RWPE2 (cell line): ENCODE data around the gene PCSK5.

ENCODE experiments used
- ATAC-seq: fragments of 200-7000 bp; cut with Tn5 transposase; 3 replicates; pipeline ENCODE4 v1.9.1; 2021; ENCODE audit warnings: low read depth
- DNase-seq: peaks from one replicate; pipeline ENCODE4 v3.0.0-alpha.2; 2020; ENCODE audit warnings: low spot score
- H3K27ac ChIP-seq: fragments of 450-650 bp; 2 replicates; pipeline ENCODE4 v1.5.1; 2017; ENCODE audit warnings: mild to moderate bottlenecking; ENCODE audit not compliant: poor library complexity, severe bottlenecking
- H3K27me3 ChIP-seq: fragments of 250-450 bp; sonication (Bioruptor Pico); 2 replicates; pipeline ENCODE4 v1.5.1; 2021; ENCODE audit warnings: mild to moderate bottlenecking, moderate library complexity; ENCODE audit not compliant: insufficient read depth, poor library complexity, severe bottlenecking
- H3K36me3 ChIP-seq: fragments of 250-450 bp; sonication (Bioruptor Pico); 2 replicates; pipeline ENCODE4 v1.5.1; 2020; ENCODE audit warnings: low read depth, mild to moderate bottlenecking, moderate library complexity
- H3K4me1 ChIP-seq: fragments of 250-450 bp; sonication (Bioruptor Pico); 2 replicates; pipeline ENCODE4 v1.5.1; 2021; ENCODE audit warnings: mild to moderate bottlenecking, moderate library complexity; ENCODE audit not compliant: insufficient read depth, poor library complexity, severe bottlenecking
- H3K4me3 ChIP-seq: fragments of 250-450 bp; sonication (Bioruptor Pico); 2 replicates; pipeline ENCODE4 v1.5.1; 2021; ENCODE audit warnings: mild to moderate bottlenecking, moderate library complexity; ENCODE audit not compliant: severe bottlenecking
- H3K9me3 ChIP-seq: fragments of 250-450 bp; sonication (Bioruptor Pico); 2 replicates; pipeline ENCODE4 v1.5.1; 2021; ENCODE audit warnings: mild to moderate bottlenecking, moderate library complexity; ENCODE audit not compliant: severe bottlenecking
- TF ChIP-seq, protein P1 (sequence below): fragments of 450-650 bp; IDR thresholded peaks from one replicate; pipeline ENCODE4 v1.5.1; 2017; ENCODE audit warnings: mild to moderate bottlenecking, moderate library complexity; ENCODE audit not compliant: poor library complexity, severe bottlenecking

Gene PCSK5

DNA sequence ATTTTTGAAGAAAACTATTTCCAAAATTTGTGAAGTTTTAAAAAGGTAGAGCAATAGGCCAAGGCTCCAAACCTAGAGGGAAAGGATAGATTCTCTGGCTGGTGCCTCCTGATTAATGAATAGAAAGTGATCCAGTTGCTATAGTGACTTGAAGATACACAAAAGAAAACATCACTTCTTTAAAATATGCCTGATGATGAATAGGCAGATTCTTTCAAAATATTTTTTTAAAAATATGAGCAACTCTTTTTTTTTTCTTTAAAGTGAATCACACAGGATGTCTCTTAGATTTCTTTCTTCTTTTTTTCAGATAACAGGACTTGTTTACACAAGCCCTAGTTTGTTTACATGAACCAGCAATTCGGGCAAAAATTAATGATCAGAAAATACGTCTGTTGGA lies 379.3 kb downstream of the PCSK5 start:
- no peak for DNase-seq
- peak; percentile 40; the same call in 1 of the 3 replicates for ATAC-seq
- Histone ChIP-seq H3K4me3 (no peak overlapping the region), H3K27ac (no peak overlapping the region), H3K27me3 (no peaks in the 10 kb centered on the region), H3K36me3 (no peaks in the 10 kb centered on the region), H3K9me3 (no peaks in the 10 kb centered on the region), H3K4me1 (no peaks in the 10 kb centered on the region)
- TF ChIP-seq, protein P1, sequence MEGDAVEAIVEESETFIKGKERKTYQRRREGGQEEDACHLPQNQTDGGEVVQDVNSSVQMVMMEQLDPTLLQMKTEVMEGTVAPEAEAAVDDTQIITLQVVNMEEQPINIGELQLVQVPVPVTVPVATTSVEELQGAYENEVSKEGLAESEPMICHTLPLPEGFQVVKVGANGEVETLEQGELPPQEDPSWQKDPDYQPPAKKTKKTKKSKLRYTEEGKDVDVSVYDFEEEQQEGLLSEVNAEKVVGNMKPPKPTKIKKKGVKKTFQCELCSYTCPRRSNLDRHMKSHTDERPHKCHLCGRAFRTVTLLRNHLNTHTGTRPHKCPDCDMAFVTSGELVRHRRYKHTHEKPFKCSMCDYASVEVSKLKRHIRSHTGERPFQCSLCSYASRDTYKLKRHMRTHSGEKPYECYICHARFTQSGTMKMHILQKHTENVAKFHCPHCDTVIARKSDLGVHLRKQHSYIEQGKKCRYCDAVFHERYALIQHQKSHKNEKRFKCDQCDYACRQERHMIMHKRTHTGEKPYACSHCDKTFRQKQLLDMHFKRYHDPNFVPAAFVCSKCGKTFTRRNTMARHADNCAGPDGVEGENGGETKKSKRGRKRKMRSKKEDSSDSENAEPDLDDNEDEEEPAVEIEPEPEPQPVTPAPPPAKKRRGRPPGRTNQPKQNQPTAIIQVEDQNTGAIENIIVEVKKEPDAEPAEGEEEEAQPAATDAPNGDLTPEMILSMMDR, result no peak

DNA sequence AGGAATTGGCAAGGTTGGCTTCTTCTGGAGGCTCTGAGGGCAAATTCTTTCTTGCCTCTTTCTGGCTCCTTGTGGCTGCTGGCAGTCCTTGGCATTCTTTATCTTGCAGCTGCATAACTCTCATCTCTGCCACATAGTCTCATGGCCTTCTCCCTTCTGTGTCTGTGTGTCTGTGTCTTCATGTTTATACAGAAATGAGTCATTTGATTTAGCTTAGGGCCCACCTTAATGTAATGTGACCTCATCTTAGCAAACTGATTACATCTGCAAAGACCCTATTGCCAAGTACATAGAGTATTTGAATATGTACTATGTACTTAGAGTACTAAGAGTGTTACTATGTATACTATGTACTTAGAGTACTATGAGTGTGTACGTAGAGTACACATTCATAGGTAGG lies 381.3 kb downstream of the PCSK5 start:
- no peak for DNase-seq
- TF ChIP-seq, protein P1, result no peak
- no peak overlapping the region for H3K27ac ChIP-seq

DNA sequence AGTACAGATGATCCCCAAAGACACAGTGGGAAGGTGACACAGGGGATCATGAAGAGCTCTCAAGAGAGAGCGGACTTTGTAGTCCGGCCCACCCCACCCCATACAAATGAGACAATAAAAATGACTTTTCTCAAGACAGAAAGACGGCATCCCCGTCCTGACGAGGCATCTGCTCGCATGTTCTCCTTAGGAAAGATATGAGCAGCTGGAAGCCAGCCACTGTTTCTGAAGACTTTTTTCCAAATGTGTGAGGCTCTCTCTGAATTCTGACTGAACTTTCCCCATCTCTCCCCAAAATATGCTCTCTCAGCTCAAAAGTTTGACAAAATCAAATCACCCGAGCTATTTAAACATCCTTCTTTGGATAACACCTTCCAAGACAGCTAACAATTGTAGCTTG lies 398.6 kb downstream of the PCSK5 start:
- Histone ChIP-seq H3K27ac (no peak overlapping the region), H3K36me3 (no peaks in the 10 kb centered on the region), H3K27me3 (no peaks in the 10 kb centered on the region), H3K4me3 (no peak overlapping the region), H3K4me1 (no peaks in the 10 kb centered on the region), H3K9me3 (no peaks in the 10 kb centered on the region)
- TF ChIP-seq, protein P1, result no peak
- DNase-seq (no peak), ATAC-seq (no peak)

More for the DNA sequence above, 381.3 kb downstream of the PCSK5 start:
- no peaks in the 10 kb centered on the region for H3K27me3 ChIP-seq
- no peaks in the 10 kb centered on the region for H3K4me1 ChIP-seq
- no peaks in the 10 kb centered on the region for H3K36me3 ChIP-seq
- ATAC-seq, result no peak
- H3K4me3 ChIP-seq, result no peak overlapping the region
- no peaks in the 10 kb centered on the region for H3K9me3 ChIP-seq

DNA sequence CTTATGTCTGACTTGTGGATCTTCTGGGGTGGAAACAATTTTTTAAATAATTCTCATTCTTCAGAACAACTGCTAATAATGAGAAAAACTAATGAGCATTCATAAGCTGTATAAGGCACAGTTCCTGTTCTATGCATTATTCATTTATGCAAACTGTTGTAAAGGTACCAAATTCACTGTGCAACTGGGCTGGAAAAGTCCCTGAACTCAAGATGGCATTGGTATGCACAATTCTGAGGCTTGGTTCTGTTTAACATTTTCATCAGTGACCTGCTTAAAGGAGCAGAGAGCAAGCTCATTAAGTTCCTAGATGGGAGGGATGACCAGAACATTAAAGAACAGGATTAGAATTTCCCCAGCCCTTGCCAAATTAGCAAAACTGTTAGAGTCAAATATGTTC lies 399.2 kb downstream of the PCSK5 start:
- TF ChIP-seq, protein P1, result no peak

DNA sequence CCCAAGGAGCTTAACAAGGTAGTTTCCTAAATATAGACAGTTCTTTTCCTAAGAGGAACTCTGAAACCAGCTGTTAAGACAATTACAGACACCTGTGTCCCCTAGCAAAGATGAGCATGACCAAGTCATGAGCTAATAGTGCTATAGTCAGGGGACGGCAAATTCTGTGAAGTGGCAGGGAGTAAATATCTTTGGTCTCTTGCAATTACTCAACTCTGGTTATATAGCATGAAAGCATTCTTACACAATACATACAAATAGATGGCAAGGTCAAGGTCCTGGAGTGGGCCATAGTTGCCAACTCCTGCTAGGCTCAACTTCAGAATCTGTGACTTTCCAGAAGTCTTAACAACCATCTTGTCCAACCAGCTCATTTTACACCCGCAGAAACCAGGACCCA lies 400.1 kb downstream of the PCSK5 start:
- Histone ChIP-seq H3K9me3 (no peaks in the 10 kb centered on the region), H3K36me3 (no peaks in the 10 kb centered on the region), H3K27me3 (no peaks in the 10 kb centered on the region), H3K4me1 (no peaks in the 10 kb centered on the region), H3K27ac (no peak overlapping the region), H3K4me3 (no peak overlapping the region)
- ATAC-seq (no peak), DNase-seq (no peak)
- TF ChIP-seq, protein P1, result no peak

More for the DNA sequence above, 399.2 kb downstream of the PCSK5 start:
- Histone ChIP-seq H3K9me3 (no peaks in the 10 kb centered on the region), H3K36me3 (no peaks in the 10 kb centered on the region), H3K27ac (no peak overlapping the region), H3K27me3 (no peaks in the 10 kb centered on the region), H3K4me3 (no peak overlapping the region), H3K4me1 (no peaks in the 10 kb centered on the region)
- no peak for DNase-seq
- no peak for ATAC-seq
